WTC11 (cell line): ENCODE results near the gene UTP11. TPM values are rescaled to one million over a fixed set of nuclear protein-coding genes. Genes with fewer than 3 reads are reported as not detected.

Experiments used
- ATAC-seq: fragments of 200-7000 bp; cut with Tn5 transposase; 2 replicates; pipeline ENCODE4 v1.10.0; 2021; ENCODE audit warnings: mild to moderate bottlenecking, moderate library complexity
- CTCF ChIA-PET: fragments of 300-600 bp; sonication (Branson Sonifier 250); formaldehyde crosslinking; loops from one replicate; lab custom pipeline; 2021; ENCODE audit warnings: antibody characterized with exemption; lab: Charles Lee
- POLR2A ChIA-PET: fragments of 350-600 bp; sonication (Branson Sonifier 250); formaldehyde crosslinking; loops from one replicate; lab custom pipeline; 2021; ENCODE audit warnings: antibody characterized with exemption; lab: Charles Lee
- DNase-seq: peaks from one replicate; pipeline ENCODE4 v3.0.0; 2021; ENCODE audit warnings: low spot score
- H3K27ac Mint-ChIP-seq: 2 replicates; pipeline ENCODE4 v1.8.0; 2021; ENCODE audit warnings: mixed read lengths
- H3K27me3 Mint-ChIP-seq: 2 replicates; pipeline ENCODE4 v1.8.0; 2021; ENCODE audit warnings: low read depth, mild to moderate bottlenecking, moderate library complexity, mixed read lengths
- H3K36me3 Mint-ChIP-seq: 2 replicates; pipeline ENCODE4 v1.8.0; 2021; ENCODE audit warnings: mixed read lengths
- H3K4me1 Mint-ChIP-seq: 2 replicates; pipeline ENCODE4 v1.8.0; 2022; ENCODE audit warnings: mixed read lengths
- H3K4me3 Mint-ChIP-seq: 2 replicates; pipeline ENCODE4 v1.8.0; 2021; ENCODE audit warnings: mild to moderate bottlenecking, moderate library complexity, mixed read lengths
- H3K9me3 Mint-ChIP-seq: 2 replicates; pipeline ENCODE4 v1.8.0; 2021; ENCODE audit warnings: mixed read lengths
- AFF4 ChIP-seq: sonication (generic); formaldehyde crosslinking; IDR thresholded peaks from 2 replicates; pipeline ENCODE4 v1.8.1; 2023; ENCODE audit warnings: mild to moderate bottlenecking, missing genetic modification reagents, borderline replicate concordance
- ATF6 ChIP-seq: sonication (generic); formaldehyde crosslinking; IDR thresholded peaks from 2 replicates; pipeline ENCODE4 v1.8.1; 2023; ENCODE audit warnings: mild to moderate bottlenecking, missing genetic modification reagents
- CDX4 ChIP-seq: fragments of 250-450 bp; sonication (Bioruptor Pico); IDR thresholded peaks from 2 replicates; pipeline ENCODE4 v1.9.0; 2021; ENCODE audit warnings: moderate library complexity, mild to moderate bottlenecking, inconsistent platforms, borderline replicate concordance
- CREM ChIP-seq: sonication (generic); formaldehyde crosslinking; IDR thresholded peaks from 2 replicates; pipeline ENCODE4 v1.8.1; 2022; ENCODE audit warnings: mild to moderate bottlenecking, missing genetic modification reagents, moderate library complexity
- ESRRA ChIP-seq: sonication (generic); formaldehyde crosslinking; IDR thresholded peaks from 2 replicates; pipeline ENCODE4 v1.8.1; 2022; ENCODE audit warnings: mild to moderate bottlenecking, missing genetic modification reagents, borderline replicate concordance
- JUN ChIP-seq: sonication (generic); formaldehyde crosslinking; IDR thresholded peaks from 2 replicates; pipeline ENCODE4 v1.8.0; 2023; ENCODE audit warnings: mild to moderate bottlenecking, missing genetic modification reagents
- KAT7 ChIP-seq: sonication (generic); formaldehyde crosslinking; IDR thresholded peaks from 2 replicates; pipeline ENCODE4 v1.8.1; 2023; ENCODE audit warnings: missing genetic modification reagents, mild to moderate bottlenecking, borderline replicate concordance
- NFE2L1 ChIP-seq: sonication (generic); formaldehyde crosslinking; IDR thresholded peaks from 2 replicates; pipeline ENCODE4 v1.8.1; 2023; ENCODE audit warnings: missing genetic modification reagents
- NFYB ChIP-seq: sonication (generic); formaldehyde crosslinking; conservative IDR thresholded peaks from 2 replicates; pipeline ENCODE4 v1.8.0; 2022; ENCODE audit warnings: low read depth, missing genetic modification reagents
- NR1H2 ChIP-seq: sonication (generic); formaldehyde crosslinking; IDR thresholded peaks from 2 replicates; pipeline ENCODE4 v1.9.0; 2021; ENCODE audit warnings: mild to moderate bottlenecking, moderate library complexity, missing genetic modification reagents
- NR3C1 ChIP-seq: sonication (generic); formaldehyde crosslinking; conservative IDR thresholded peaks from 2 replicates; pipeline ENCODE4 v1.8.1; 2023; ENCODE audit warnings: low read depth, mild to moderate bottlenecking, missing genetic modification reagents
- PREB ChIP-seq: sonication (generic); formaldehyde crosslinking; IDR thresholded peaks from 2 replicates; pipeline ENCODE4 v1.8.1; 2022; ENCODE audit warnings: mild to moderate bottlenecking, missing genetic modification reagents, moderate library complexity, borderline replicate concordance
- PRRX2 ChIP-seq: fragments of 250-450 bp; sonication (Bioruptor Pico); IDR thresholded peaks from 2 replicates; pipeline ENCODE4 v1.8.0; 2021; ENCODE audit warnings: mild to moderate bottlenecking
- SP1 ChIP-seq: sonication (generic); formaldehyde crosslinking; conservative IDR thresholded peaks from 2 replicates; pipeline ENCODE4 v1.8.1; 2022; ENCODE audit warnings: missing genetic modification reagents
- TEAD1 ChIP-seq: sonication (generic); formaldehyde crosslinking; IDR thresholded peaks from 2 replicates; pipeline ENCODE4 v1.8.0; 2022; ENCODE audit warnings: mild to moderate bottlenecking, missing genetic modification reagents
- USF1 ChIP-seq: sonication (generic); formaldehyde crosslinking; IDR thresholded peaks from 2 replicates; pipeline ENCODE4 v1.8.0; 2022; ENCODE audit warnings: mild to moderate bottlenecking, missing genetic modification reagents
- ZNF121 ChIP-seq: sonication (generic); formaldehyde crosslinking; IDR thresholded peaks from 2 replicates; pipeline ENCODE4 v1.8.0; 2023; ENCODE audit warnings: missing genetic modification reagents
- ZNF138 ChIP-seq: sonication (generic); formaldehyde crosslinking; conservative IDR thresholded peaks from 2 replicates; pipeline ENCODE4 v1.8.1; 2022; ENCODE audit warnings: mild to moderate bottlenecking, moderate library complexity, missing genetic modification reagents
- ZNF416 ChIP-seq: fragments of 250-450 bp; sonication (Bioruptor Pico); IDR thresholded peaks from 2 replicates; pipeline ENCODE4 v1.9.0; 2021; ENCODE audit warnings: mild to moderate bottlenecking, inconsistent platforms
- ZNF423 ChIP-seq: fragments of 250-450 bp; sonication (Bioruptor Pico); IDR thresholded peaks from 2 replicates; pipeline ENCODE4 v2.1.2; 2022; ENCODE audit warnings: mild to moderate bottlenecking, moderate library complexity
- ZNF512 ChIP-seq: sonication (generic); formaldehyde crosslinking; IDR thresholded peaks from 2 replicates; pipeline ENCODE4 v1.8.1; 2022; ENCODE audit warnings: missing genetic modification reagents, borderline replicate concordance
- ZSCAN18 ChIP-seq: fragments of 250-450 bp; sonication (Bioruptor Pico); IDR thresholded peaks from 2 replicates; pipeline ENCODE4 v2.1.2; 2022; ENCODE audit warnings: mild to moderate bottlenecking, moderate library complexity
- total RNA-seq: library from RNA; stranded (reverse); gene quantifications from 3 replicates; pipeline ENCODE4 v1.2.3, GENCODE V29; 2021

Gene UTP11
- total RNA-seq, 1 experiment from 2014 or later = 42.2 TPM

GRCh38 chr1:38021969-38022368 lies 9.4 kb downstream of the UTP11 start:
- no peak for ATAC-seq
- Mint-ChIP-seq H3K4me3 (no peak overlapping the region), H3K27me3 (no peaks in the 10 kb centered on the region), H3K27ac (no peak overlapping the region), H3K36me3 (peaks cover 69% of the 10 kb centered on the region)
- TF ChIP-seq NFE2L1 (CRISPR knock-in tag) (no peak), TEAD1 (CRISPR knock-in tag) (no peak), CREM (CRISPR knock-in tag) (no peak), CDX4 (CRISPR knock-in tag) (no peak), ZNF416 (no peak), SP1 (CRISPR knock-in tag) (no peak), ESRRA (no peak)
- TF ChIP-seq, all 79 proteins: peak for 0
- no peak for DNase-seq
- H3K4me1 Mint-ChIP-seq = peaks cover 9% of the 10 kb centered on the region
- CTCF ChIA-PET = interaction anchor here (1.6 kb wide), 1 partner anchor 481 kb away, joined by 7 read pairs; no protein-coding TSS in a partner anchor
- POLR2A ChIA-PET = no interaction called here
- no peaks in the 10 kb centered on the region for H3K9me3 Mint-ChIP-seq

- no peak overlapping the region for H3K27ac Mint-ChIP-seq
- H3K4me3 Mint-ChIP-seq = no peak overlapping the region
- POLR2A ChIA-PET = no interaction called here
- peaks cover 17% of the 10 kb centered on the region for H3K4me1 Mint-ChIP-seq
- H3K9me3 Mint-ChIP-seq = no peaks in the 10 kb centered on the region
- DNase-seq = no peak
- CTCF ChIA-PET = interaction anchor here (1.0 to 1.6 kb wide), 2 partner anchors 42 to 480 kb away, joined by 4 to 7 read pairs; no protein-coding TSS in a partner anchor
- H3K27me3 Mint-ChIP-seq = no peaks in the 10 kb centered on the region
- peaks cover 63% of the 10 kb centered on the region for H3K36me3 Mint-ChIP-seq
- TF ChIP-seq SP1 (CRISPR knock-in tag) = no peak
- no peak for TF ChIP-seq NR1H2
- no peak for ATAC-seq
Observed at GRCh38 chr1:38022810-38023209, 10.3 kb downstream of the UTP11 start.

- POLR2A ChIA-PET = no interaction called here
- Mint-ChIP-seq H3K36me3 (peaks cover 46% of the 10 kb centered on the region), H3K4me1 (peaks cover 42% of the 10 kb centered on the region), H3K9me3 (no peaks in the 10 kb centered on the region), H3K27ac (peak overlapping the region; percentile 13; the same call in 1 of the 2 replicates), H3K4me3 (no peak overlapping the region), H3K27me3 (no peaks in the 10 kb centered on the region)
- ATAC-seq = no peak
- no peak for DNase-seq
- CTCF ChIA-PET = interaction anchor here (2.0 to 6.7 kb wide), 2 partner anchors 17 to 47 kb away, joined by 9 to 79 read pairs; no protein-coding TSS in a partner anchor
- no peak for TF ChIP-seq ZNF512
- no peak for TF ChIP-seq ZSCAN18 (CRISPR knock-in tag)
- TF ChIP-seq KAT7 = no peak
- no peak for TF ChIP-seq NR3C1 (CRISPR knock-in tag)
- TF ChIP-seq NR1H2 = no peak
- no peak for TF ChIP-seq NFYB
- no peak for TF ChIP-seq USF1 (CRISPR knock-in tag)
- no peak for TF ChIP-seq ATF6 (CRISPR knock-in tag)
- no peak for TF ChIP-seq ZNF138 (CRISPR knock-in tag)
- TF ChIP-seq JUN (CRISPR knock-in tag) = no peak
- no peak for TF ChIP-seq ZNF121 (CRISPR knock-in tag)
- TF ChIP-seq PRRX2 (CRISPR knock-in tag) = no peak
- TF ChIP-seq PREB (CRISPR knock-in tag) = no peak
- TF ChIP-seq ZNF423 = no peak
- no peak for TF ChIP-seq AFF4 (CRISPR knock-in tag)
Observed at GRCh38 chr1:38025233-38025632, 12.7 kb downstream of the UTP11 start.
